GM06990 (cell line): ENCODE results near the gene RAB11FIP5.

Experiments
- DNase-seq: peaks from one replicate; pipeline ENCODE4 v3.0.0-alpha.2; 2011; ENCODE audit not compliant: insufficient read length; ENCODE audit errors: extremely low read depth
- H3K27me3 ChIP-seq: replicated peaks from 2 replicates; pipeline ENCODE4 v1.6.0; 2011; ENCODE audit warnings: low read length; ENCODE audit not compliant: control insufficient read depth, insufficient read depth
- H3K36me3 ChIP-seq: 2 replicates; pipeline ENCODE4 v1.5.1; 2011; ENCODE audit warnings: low read length; ENCODE audit not compliant: control insufficient read depth, insufficient read depth
- H3K4me3 ChIP-seq: replicated peaks from 2 replicates; pipeline ENCODE4 v1.5.1; 2011; ENCODE audit warnings: low read depth, mild to moderate bottlenecking, control low read depth, low read length
- CTCF ChIP-seq: IDR thresholded peaks from 2 replicates; pipeline ENCODE4 v1.5.1; 2011; ENCODE audit warnings: low read length, control low read depth, mild to moderate bottlenecking, inconsistent platforms; ENCODE audit not compliant: insufficient read depth, poor library complexity, severe bottlenecking

The RAB11FIP5 gene

DNA sequence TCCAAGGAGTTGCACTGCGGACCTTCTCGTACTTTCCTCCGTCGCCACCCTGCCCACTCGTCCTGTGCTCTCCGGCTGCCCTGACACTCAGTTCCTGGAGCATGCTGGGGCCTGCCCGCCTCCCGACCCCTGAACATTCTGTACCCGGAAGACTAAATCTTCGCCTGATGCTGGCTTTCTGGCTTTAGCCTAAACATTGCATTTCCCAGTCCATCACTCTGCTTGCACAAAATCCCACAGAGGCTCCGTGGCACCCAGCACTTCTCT is 40.7 kb downstream of the RAB11FIP5 start:
- no peak for TF ChIP-seq CTCF
- Histone ChIP-seq H3K4me3 (peak overlapping the region; percentile 74), H3K36me3 (no peaks in the 10 kb centered on the region), H3K27me3 (no peaks in the 10 kb centered on the region; the same call in 1 of the 2 replicates)
- DNase-seq = no peak

- Histone ChIP-seq H3K36me3 (no peaks in the 10 kb centered on the region), H3K27me3 (no peaks in the 10 kb centered on the region; the same call in 1 of the 2 replicates), H3K4me3 (peak within 1 kb of the TSS; percentile 74)
- TF ChIP-seq CTCF = peak; percentile 13
- DNase-seq = peak; percentile 96
These were observed 41.2 kb downstream of the RAB11FIP5 start, which contains the start of gene SFXN5 for GRCh38 chr2:73071360-73072128. Gene SFXN5, minus strand, starts transcription at chr2:73071712. Its CDS starts 7 bp downstream, at chr2:73071705.

DNA sequence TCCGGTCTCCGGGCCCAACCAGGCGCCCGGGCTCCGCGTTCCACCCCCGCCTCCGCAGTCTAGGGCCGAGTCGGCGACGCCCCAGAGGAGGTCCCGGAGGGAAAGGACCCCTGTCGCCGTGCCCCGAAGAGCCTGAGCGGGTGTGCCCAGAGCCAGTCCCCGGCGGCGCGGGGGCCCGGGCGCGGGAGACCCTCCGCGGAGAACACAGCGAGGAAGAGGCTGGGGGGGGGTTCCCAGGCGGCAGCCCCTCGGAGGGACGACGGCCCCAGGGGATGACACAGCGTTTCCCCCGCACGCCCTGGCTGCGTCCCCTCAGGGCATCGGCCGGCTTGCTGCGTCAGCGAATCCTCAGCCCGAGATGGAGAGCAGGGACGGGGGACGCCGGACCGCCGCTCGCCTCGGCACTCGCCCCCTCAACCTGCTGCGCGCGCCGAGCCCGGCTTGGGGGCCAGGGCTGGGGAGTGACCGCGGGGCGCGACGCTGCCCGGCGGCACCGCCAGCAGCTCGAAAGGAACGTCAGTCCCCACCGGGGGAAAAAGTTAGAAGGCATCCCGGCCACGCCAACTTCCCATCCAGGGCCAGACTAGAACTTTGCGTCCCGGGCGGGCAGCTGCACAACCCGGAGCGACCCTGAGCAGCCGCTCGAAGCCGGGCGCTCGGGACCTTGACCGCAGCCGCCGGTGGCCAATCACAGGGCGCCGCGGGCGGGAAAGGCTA is 41.9 kb downstream of the RAB11FIP5 start:
- no peak for TF ChIP-seq CTCF
- Histone ChIP-seq H3K27me3 (no peaks in the 10 kb centered on the region; the same call in 1 of the 2 replicates), H3K36me3 (no peaks in the 10 kb centered on the region), H3K4me3 (peak overlapping the region; percentile 74)
- peak; percentile 57 for DNase-seq

GRCh38 chr2:73069855-73070642 is 42.7 kb downstream of the RAB11FIP5 start:
- Histone ChIP-seq H3K36me3 (no peaks in the 10 kb centered on the region), H3K4me3 (peak overlapping the region; percentile 74), H3K27me3 (no peaks in the 10 kb centered on the region)
- TF ChIP-seq CTCF = no peak
- no peak for DNase-seq

GRCh38 chr2:73069041-73069854 is 43.5 kb downstream of the RAB11FIP5 start:
- H3K4me3 ChIP-seq = no peak overlapping the region; the same call in 1 of the 2 replicates
- no peak for TF ChIP-seq CTCF
- no peaks in the 10 kb centered on the region for H3K36me3 ChIP-seq
- DNase-seq = no peak
- no peaks in the 10 kb centered on the region for H3K27me3 ChIP-seq
